Right lung (tissue), 5 donors: Measurements from ENCODE around the gene MALRD1. TPM values are rescaled to one million over a fixed set of nuclear protein-coding genes. Genes with fewer than 3 reads are reported as not detected.
A peak's percentile ranks its signal among the peaks of the same experiment; 100 is the strongest.

ENCODE experiments used
- DNase-seq, 2 donors: peaks; one replicate each; pipeline ENCODE4 v3.0.0-alpha.2; 2013
- polyA plus RNA-seq, 5 donors: library from polyadenylated mRNA; unstranded; fragments of 120-200 nt; gene quantifications; one replicate each; pipeline versions ENCODE4 v1.2.1 to v1.2.3, GENCODE V29; 2013; ENCODE audit warnings: inconsistent platforms in 1 of 5, low replicate concordance in 1 of 5; ENCODE audit not compliant: insufficient read length in 5 of 5, insufficient read depth in 1 of 5

MALRD1 gene
- polyA plus RNA-seq, 5 donors, result 3.3 to 6.9 (median 5.3) TPM

DNA sequence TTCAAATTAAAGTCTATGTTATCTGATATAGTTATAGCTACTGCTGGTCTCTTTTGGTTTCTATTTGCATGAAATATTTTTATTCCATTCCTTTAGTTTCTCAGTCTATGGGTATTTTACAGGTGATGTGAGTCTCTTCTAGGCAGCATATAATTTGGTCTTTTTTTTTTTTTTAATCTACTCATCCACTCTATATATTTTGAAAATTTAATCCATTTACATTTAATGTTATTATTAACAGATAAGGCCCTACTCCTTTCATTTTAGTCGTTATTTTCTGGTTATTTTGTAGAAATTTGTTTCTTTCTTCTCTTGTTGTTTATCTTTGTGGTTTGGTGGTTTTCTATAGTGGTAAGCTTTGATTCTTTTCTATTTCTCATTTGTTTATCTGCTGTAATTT lies 58.8 kb downstream of the MALRD1 start:
- no peak for DNase-seq

DNA sequence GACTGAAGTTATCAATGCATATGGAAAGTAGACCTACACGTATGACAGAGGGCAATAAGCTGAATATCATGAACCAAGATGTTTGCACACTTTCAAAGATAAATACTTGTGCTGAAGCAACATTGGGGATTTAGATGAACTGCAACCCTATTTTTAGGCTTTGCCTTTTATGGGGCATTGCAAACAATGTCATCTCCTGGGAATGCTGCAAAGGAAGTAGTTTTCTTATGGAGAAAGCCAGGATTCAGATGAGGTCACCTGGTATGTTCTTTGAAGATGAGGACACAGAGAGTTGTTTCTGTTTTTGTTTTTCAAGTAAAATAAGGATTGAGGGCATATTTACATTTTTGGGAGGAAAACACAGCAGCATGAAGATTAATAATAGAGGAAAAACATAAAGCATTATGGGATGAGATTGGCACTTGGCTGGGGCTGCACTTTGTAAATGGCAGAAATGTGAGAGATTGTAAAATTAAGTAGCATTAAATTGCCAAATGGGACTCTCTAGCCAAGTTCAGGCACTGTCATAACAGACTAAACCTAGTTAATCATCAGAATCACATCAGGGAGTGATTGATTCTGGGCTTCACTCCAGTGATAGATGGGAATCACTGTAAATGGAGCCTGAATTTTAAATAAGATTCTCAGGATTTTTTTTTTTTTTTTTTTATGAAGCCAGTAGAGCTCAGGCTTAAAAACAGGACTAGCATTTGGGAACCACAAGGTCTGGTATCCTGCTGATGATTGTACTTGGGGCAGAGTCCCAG lies 63.1 kb downstream of the MALRD1 start:
- DNase-seq, result no peak

DNA sequence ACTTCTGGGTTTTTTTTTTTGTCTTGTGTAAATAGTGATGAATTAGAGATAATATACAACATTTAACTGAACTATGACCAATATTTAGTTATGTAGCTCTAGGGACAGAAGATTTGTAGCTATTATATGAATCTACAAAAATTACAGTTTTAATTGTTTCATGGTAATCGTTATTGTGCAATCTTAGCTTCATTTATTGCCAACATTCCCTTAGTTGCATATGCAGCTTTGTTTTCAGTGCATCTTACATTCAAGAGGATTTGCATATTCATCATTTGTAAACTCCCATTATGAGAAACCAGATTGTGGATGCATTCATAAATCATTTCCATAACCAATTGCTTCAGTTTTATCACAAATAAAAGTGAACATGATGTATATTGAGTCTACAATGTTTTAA lies 68.8 kb downstream of the MALRD1 start:
- DNase-seq, result no peak

DNA sequence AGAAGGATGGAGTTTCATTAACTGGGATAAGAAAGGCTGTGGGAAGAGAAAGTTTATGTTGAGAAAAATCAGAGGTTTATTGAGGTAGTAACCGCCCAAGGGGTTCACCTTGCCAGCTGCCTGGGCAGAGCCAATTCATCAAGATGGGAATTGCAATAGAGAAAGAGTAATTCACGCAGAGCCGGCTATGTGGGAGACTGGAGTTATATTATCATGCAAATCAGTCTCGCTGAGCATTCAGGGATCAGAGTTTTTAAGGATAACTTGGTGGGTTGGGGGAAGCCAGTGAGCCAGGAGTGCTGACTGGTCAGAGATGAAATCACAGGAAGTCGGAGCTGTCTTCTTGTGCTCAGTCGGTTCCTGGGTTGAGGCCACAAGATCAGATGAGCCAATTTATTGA lies 70.6 kb downstream of the MALRD1 start:
- DNase-seq, result no peak

DNA sequence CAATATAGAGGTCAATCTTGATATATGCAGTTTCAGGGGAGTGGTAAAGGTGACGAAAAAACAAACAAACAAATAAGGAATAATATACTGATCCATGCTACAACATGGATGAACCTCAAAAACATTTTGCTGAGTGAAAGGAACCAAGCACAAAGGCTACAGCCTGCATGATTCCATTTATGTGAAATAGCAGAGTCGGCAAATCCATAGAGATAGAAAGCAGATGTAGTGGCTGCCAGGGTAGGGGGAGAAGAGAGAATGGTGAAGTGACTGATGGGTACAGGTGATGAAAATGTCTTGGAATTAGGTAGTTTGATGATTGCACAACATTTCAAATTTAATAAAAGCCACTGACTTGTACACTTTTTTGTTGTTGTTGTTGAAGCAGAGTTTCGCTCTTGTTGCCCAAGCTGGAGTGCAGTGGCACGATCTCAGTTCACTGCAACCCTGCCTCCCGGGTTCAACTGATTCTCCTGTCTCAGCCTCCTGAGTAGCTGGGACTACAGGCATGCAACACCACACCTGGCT lies 71.8 kb downstream of the MALRD1 start:
- no peak for DNase-seq

DNA sequence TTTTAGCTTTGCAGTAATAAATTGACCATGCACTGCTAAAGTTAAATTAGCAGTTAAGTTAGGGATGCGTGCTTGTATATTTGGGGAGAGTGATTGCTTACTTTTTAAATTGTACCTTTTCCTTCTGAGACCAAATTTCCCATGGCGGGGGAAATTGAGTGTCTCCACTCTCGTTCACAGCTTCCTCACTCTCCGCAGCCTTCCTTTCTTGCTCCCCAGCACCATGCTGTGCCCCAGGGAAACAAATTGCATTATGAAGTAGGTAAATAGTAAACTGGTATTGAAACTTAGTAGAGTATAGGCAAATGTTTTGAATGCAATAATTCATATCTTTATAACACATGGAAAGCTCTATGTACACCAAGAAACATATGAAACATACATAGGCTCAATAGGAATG lies 85.4 kb downstream of the MALRD1 start:
- DNase-seq, result no peak

DNA sequence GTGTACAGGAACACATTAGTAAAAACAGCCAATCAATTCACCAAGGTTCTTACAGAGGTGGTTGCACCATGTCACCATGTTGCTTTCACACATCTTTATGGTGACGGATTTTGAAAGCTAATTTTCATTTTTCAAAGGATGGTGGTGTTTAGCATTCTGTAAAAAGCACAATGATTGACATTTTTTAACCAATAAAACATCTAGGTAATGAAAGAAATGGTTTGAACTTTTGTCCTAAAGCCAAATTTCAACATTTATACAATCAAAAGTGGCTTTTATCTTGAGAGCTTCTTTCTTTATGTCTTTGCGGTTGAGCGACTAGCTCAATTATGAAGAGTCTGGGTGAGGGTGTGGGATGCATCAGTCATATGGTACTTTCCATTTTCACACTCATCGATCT lies 94.4 kb downstream of the MALRD1 start:
- no peak for DNase-seq

DNA sequence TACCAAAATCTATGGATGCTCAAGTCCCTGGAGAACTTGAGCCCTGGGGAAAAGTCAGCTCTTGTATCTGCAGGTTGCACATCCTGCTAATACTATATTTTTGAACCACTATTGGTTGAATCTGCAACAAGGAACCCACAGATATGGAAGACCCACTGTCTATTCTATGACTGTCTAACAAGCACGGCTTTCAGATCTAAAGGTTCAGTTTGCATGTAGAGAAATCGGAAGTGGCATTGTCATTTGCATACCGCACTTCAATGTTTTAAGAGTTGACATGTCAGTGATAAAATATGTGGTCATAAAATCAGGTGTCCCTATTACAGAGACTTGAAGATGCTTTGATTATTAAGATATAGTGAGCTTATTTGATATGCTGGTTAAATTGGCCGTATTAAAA lies 95.6 kb downstream of the MALRD1 start:
- DNase-seq, result no peak

DNA sequence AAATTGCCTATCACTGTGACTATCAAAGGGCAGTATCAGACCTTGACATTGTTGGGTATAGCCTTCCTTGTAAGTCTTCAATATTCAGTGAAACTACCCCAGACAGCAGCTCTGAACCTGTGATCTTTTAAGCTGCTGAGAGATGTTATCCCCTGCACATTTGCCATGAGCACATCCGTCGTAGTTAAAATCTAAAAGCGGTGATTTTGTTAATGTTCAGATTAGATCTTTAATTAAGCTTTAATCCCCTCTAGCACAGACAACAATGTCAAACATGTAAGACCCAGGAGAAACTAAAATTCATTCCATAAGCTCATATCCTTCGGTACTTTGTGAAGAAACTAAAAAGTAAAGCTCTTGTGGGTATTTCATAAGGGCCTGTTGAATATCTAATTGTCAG lies 105.8 kb downstream of the MALRD1 start:
- no peak for DNase-seq

DNA sequence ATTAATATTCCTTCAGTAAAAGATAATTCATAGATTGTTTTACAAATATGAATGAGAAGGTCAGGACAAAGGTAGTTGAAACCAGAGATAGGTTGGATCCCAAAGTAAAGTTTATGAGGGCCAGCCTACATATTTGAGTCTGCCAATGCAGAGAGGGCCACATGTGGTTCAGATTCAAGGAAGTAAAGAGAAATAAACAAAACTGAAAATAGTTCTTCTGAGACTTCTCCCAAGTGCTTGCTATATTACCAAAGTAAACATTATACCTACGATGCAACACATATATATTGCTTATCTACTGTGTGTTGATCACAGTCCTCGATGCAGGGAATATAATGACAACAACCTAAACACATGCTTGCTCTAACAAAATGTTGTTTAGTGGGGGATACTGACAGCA lies 109.8 kb downstream of the MALRD1 start:
- no peak for DNase-seq

DNA sequence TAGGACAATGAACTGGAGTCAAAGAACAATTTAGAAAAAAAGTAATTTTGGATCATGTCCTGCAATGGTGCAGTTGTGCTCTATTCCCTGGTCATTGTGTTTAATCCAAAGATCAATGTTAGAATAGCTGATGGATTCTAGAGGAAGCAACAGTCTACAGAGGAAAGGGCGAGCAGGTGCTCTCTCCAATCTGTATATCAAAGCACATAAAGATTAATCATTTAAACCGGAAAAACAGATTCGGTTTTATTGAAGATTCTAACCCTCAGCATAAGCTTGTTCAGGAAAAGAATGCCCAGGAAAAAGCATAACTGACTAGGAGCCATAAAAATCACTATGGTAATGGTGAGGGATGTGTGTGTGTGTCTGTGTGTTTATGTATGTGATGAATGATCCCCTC lies 110.3 kb downstream of the MALRD1 start:
- no peak for DNase-seq

DNA sequence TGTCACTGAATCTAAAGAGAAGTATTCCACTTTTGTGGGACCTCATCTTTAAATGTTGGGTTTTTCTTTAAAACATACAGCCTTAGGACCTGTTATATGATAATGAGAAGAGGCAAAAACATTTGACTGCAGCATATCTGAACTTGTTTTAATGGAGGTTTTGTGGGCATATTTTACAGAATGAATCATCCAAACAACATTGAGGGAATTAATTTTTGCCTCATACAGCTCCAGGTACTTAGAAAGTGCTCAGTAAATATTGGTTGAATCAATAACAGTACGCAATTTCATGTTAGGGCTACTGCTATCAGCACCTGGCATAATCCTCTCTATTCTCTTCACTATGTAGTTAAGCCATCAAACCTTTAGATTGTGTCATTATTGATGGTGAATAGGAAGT lies 115.9 kb downstream of the MALRD1 start:
- no peak for DNase-seq

DNA sequence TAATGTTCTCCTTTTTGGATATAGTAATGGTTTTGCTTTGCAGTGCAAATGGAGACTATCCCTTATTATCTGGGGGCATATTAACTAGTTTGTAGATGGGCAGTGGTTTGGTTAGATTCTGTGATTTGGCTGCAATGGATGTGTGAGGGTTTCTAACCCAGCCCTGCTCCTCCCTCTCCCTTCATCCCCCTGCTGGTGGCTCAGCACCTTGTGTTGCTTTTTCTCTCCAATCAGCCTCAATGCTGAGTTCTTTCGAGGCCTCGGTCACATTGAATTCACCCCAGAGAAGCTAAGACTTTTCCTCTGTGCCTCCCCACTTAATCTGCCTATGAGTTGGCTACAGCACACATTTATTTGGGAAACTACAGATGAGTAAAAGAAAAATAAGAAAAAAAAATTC lies 120.0 kb downstream of the MALRD1 start:
- no peak for DNase-seq

DNA sequence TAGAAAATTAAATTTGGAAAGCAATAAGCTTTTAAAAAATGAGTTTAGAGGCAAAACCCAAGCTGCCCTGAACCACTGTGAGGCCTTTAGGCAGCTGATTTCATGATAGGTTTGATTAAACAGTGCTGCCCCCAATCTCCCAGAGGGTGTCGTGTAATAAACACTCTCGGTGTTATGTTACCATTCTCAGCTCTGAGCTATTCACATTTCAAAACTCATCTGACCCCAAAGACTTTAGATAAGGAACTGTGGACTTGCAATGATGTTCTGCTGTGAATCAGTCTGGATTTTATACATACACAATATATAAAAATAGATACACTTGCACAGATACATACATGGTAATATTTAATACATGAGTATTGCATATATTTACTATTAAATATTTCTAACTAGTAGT lies 120.4 kb downstream of the MALRD1 start:
- no peak for DNase-seq

DNA sequence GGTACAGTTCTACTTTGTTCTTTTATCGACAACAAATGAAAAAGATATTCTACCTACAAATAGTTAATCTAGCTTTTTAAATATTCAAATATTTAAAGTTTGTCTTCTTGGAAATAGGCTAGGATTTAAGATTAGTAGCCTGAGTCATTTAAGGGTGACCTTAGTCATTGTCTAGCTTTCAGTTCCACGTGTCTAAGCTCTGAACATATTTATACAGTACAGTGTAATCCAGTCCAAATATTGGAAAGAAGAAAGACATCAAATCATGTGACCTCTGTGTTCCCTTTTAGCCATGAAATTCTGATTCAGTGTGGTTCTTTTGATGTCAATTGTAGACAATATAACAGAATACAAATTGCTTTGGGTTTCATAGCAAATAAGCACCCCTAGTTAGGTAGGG lies 121.1 kb downstream of the MALRD1 start:
- no peak for DNase-seq

DNA sequence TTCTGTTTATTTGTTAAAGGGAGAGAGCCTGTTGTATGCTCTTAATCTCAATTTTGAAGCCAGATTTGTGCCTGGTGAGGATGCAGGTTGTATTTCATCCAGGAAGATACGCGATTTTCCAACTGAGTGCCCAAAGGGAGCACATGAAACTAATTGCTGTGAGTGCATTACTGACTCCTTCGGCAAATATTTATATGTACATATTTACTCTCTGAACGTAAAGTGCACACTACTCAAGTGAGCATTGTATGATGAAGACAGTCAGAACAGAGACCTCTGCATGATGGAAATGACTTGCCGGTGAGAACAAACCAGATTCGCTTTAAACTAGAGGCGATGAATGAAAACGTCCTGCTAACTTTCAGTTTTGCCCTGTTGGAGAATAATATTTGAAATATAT lies 130.1 kb downstream of the MALRD1 start:
- no peak for DNase-seq

DNA sequence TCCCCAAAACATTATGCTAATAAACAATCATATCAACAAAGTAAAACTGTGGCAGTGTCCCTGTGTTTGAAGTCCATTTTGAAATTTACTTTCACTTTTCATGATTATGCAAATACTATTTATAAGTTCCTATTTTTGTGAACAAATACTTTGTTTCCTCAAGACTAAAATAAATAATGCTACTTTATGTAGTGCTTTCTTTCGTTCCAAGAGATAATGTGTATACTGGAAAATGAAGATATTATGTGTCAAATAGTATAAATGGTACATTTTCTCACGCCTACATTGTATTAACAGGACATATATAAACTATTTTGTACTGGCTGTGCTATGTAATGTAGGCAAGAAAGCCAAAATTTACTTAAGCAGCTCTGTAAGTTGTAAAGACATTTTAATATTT lies 136.3 kb downstream of the MALRD1 start:
- DNase-seq, result peak; percentile 13 to 21

DNA sequence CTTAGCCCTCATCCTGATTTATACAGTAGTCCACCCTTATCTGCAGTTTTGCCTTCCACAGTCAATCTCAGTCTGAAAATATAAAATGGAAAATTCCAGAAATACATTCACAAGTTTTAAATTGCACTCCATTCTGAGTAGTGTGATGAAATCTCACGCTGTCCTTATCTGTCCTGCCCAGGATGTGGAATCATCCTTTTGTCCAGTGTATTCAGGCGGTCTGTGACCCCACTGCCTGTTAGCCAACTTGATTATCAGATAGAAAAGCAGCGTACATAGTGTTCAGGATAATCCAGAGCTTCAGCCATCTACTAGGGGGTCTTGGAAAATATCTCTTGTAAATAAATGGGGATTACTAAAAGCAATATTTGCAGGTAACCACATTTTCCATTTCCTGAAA lies 146.3 kb downstream of the MALRD1 start:
- DNase-seq, result no peak

DNA sequence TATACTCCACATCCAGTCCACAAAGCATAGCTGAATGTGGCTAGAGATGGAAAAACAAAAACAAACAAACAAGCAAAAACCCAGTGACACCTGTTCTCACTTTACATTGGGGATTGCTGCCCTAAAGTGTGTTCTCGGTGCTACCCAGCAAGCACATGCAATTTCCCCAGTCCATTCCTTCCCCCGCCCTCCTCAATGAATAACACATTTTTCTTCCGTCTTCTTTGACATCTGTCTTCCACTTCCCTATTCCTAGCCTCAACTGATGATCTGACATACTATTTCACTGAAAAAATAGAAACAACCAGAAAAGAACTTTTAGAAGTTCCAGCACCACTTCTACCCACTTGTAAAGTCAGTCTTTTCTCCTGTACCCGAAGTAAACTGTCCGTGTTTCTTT lies 147.1 kb downstream of the MALRD1 start:
- no peak for DNase-seq

DNA sequence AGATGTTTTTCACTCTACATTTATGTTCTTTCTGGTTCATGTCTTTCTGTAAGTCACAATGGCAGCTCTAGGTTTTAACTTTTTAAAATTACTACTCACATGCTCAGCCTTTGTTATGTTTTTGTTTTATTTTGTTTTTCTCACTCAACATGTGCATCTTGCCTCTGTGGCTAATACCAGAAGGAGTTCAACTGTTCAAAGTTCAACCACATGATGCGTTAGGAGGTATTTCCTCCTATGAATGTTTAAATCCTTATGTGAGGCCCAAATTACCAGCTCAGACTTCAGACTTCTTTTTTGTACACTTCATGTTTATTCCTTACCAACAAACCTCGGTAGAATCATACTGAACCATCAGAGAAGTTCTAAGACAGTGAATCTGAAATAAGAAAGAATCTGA lies 151.6 kb downstream of the MALRD1 start:
- DNase-seq, result no peak

DNA sequence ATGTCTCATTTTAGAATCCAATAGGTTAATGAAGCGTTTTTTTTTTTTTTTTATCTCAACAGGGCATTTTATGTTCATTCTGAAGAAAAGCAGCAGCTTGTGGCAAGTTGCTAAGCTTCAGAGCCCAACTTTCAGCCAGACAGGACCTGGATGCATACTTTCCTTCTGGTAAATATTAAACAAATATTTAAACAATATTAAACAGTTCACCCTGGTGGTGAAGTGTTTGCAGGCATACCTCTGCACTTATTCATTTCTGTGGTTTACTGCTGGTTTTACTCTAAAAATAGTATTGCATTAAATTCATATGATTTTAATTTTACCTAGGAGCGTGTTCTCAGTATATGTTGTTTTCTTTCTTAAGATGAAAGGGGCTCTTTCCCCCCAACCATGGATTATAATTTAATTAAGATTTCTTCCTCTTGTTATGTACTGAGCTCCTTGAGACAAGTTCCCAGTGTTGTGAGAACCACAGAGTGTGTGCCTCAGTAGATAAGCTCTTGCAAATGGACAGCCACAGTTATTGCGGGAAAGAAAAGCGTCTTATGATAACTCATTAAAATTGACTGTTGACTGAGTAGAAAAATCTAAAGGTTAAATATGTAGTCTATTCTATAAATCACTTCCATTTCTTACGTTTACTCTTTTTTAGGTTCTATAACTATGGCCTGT lies 155.8 kb downstream of the MALRD1 start:
- no peak for DNase-seq

DNA sequence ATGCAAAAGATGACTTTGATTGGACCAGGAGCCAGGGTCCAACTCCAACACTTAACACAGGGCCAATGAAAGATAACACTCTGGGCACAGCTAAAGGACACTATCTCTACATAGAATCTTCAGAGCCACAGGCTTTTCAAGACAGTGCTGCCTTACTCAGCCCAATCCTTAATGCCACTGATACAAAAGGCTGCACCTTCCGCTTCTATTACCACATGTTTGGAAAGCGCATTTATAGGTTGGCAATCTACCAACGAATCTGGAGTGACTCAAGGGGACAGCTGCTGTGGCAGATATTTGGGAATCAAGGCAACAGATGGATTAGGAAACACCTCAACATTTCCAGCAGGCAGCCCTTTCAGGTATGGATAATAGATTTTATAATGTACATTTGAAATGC lies 160.7 kb downstream of the MALRD1 start:
- DNase-seq, result no peak

DNA sequence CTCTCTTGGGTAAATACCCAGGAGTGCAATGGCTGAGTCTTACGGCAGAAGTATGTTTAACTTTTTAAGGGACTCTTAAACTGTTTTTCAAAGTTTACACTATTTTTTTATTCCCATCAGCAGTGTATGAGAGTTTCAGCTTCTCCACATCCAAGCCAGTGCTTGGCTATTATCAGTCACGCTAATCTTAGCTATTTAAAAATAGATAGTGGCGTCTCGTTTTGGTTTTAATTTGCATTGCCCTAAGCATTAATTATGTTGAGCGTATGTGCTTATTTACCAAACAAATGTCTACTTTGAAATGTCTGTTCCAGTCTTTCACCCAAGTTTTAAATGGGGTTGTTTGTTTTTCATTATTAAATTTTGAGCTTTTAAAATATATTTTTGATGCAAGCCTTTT lies 164.0 kb downstream of the MALRD1 start:
- DNase-seq, result no peak

DNA sequence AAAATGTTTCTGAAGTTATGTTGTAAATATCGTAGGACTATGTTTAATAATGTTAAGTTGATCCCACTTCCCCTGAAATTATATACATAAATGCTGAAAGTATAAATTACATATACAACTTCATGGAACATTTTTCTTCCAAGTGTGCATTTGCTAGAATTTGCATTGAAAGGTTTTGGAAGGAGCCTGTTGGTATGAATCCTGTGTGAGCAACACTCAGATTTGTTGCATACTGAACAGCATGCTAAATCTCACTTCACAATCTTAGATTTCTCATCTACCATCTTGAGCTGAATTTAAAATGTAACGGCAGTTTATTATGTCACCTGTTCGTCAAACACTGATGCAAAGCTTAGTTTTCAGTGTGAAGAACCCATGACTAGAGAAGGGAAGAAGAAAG lies 172.6 kb downstream of the MALRD1 start:
- DNase-seq, result no peak
